GM12878 (cell line): ENCODE data around the gene PRKN. TPM values are rescaled to one million over a fixed set of nuclear protein-coding genes. Genes with fewer than 3 reads are reported as not detected.

Experiments used
- ATAC-seq: fragments of 200-7000 bp; cut with Tn5 transposase; 3 replicates; pipeline ENCODE4 v1.9.1; 2020; ENCODE audit warnings: mild to moderate bottlenecking, moderate library complexity
- BruUV-seq: library from RNA; stranded (reverse); fragments of 400-500 nt; replicated peaks from 2 replicates; lab custom pipeline; 2021; lab: Mats Ljungman, UMichigan
- CTCF ChIA-PET: fragments of 300-600 bp; sonication (Branson Sonifier 250); formaldehyde crosslinking; extraction: SDS; loops from one replicate; lab custom pipeline; 2021; ENCODE audit warnings: inconsistent platforms; lab: Yijun Ruan, JAX
- POLR2A ChIA-PET: fragments of 350-600 bp; formaldehyde crosslinking; extraction: SDS; loops from one replicate; lab custom pipeline; 2021; ENCODE audit warnings: inconsistent platforms; lab: Charles Lee
- RAD21 ChIA-PET: fragments of 300-600 bp; sonication (Branson Sonifier 250); formaldehyde crosslinking; loops from one replicate; lab custom pipeline; 2023; ENCODE audit warnings: antibody characterized with exemption; ENCODE audit not compliant: unreplicated experiment; lab: Charles Lee
- SMC1A ChIA-PET: fragments of 300-600 bp; sonication (Branson Sonifier 250); formaldehyde crosslinking; loops from one replicate; lab custom pipeline; 2023; ENCODE audit not compliant: unreplicated experiment, uncharacterized antibody; lab: Charles Lee
- DNase-seq: peaks from one replicate; pipeline ENCODE4 v3.0.0-alpha.2; 2011; ENCODE audit warnings: low read depth, low spot score
- FAIRE-seq: peaks from 3 replicates; lab custom pipeline; 2011; peaks lifted over from hg19 to GRCh38; lab: Jason Lieb, UNC
- H2AFZ ChIP-seq: 2 replicates; pipeline ENCODE4 v1.6.0; 2011; ENCODE audit warnings: low read depth, low read length, control low read depth; ENCODE audit not compliant: control insufficient read depth
- H3K27ac ChIP-seq: 2 replicates; pipeline ENCODE4 v1.5.1; 2011; ENCODE audit warnings: control low read depth; ENCODE audit not compliant: control insufficient read depth, insufficient read depth
- H3K27me3 ChIP-seq, 2 experiments: replicated peaks in 1 of 2; 2 replicates each; pipeline versions ENCODE4 v1.6.0 to v1.6.1; 2011; ENCODE audit warnings: low read length in 1 of 2; ENCODE audit not compliant: control insufficient read depth in 2 of 2, insufficient read depth in 2 of 2
- H3K36me3 ChIP-seq, 2 experiments: 2 replicates each; pipeline ENCODE4 v1.5.1; 2011; ENCODE audit warnings: low read length in 1 of 2; ENCODE audit not compliant: control insufficient read depth in 2 of 2, insufficient read depth in 2 of 2
- H3K4me1 ChIP-seq: 2 replicates; pipeline ENCODE4 v1.6.1; 2011; ENCODE audit warnings: mild to moderate bottlenecking, low read length, moderate library complexity, mixed read lengths; ENCODE audit not compliant: control insufficient read depth, insufficient read depth
- H3K4me2 ChIP-seq: 2 replicates; pipeline ENCODE4 v1.6.0; 2011; ENCODE audit warnings: control low read depth; ENCODE audit not compliant: control insufficient read depth, insufficient read depth
- H3K4me3 ChIP-seq: fragments of 200-600 bp; sonication (generic); 2 replicates; pipeline ENCODE4 v1.5.1; 2016
- H3K79me2 ChIP-seq: 2 replicates; pipeline ENCODE4 v1.6.0; 2011; ENCODE audit warnings: low read length; ENCODE audit not compliant: control insufficient read depth, insufficient read depth
- H3K9ac ChIP-seq: 2 replicates; pipeline ENCODE4 v1.8.0; 2011; ENCODE audit warnings: low read length, control low read depth, mixed read lengths; ENCODE audit not compliant: control insufficient read depth, insufficient read depth
- H3K9me3 ChIP-seq: replicated peaks from 3 replicates; pipeline ENCODE4 v1.5.1; 2011; ENCODE audit warnings: mild to moderate bottlenecking, low read length; ENCODE audit not compliant: control insufficient read depth, insufficient read depth
- H4K20me1 ChIP-seq: 2 replicates; pipeline ENCODE4 v1.6.0; 2011; ENCODE audit not compliant: control insufficient read depth, insufficient read depth
- BACH1 ChIP-seq: fragments of 450-650 bp; IDR thresholded peaks from 2 replicates; pipeline ENCODE4 v1.6.1; 2017; ENCODE audit warnings: mild to moderate bottlenecking, borderline replicate concordance
- CREM ChIP-seq: IDR thresholded peaks from 2 replicates; pipeline ENCODE4 v1.6.1; 2014; ENCODE audit warnings: antibody characterized with exemption, low read depth
- ETV6 ChIP-seq, 2 experiments: fragments of 450-650 bp in 1 of 2; IDR thresholded peaks in 1 of 2; conservative IDR thresholded peaks in 1 of 2; 2 replicates each; pipeline ENCODE4 v1.6.1; 2014; ENCODE audit warnings: antibody characterized with exemption in 1 of 2, borderline replicate concordance in 1 of 2, low read depth in 1 of 2, mild to moderate bottlenecking in 1 of 2, moderate library complexity in 1 of 2
- MEF2B ChIP-seq: fragments of 450-650 bp; IDR thresholded peaks from 2 replicates; pipeline ENCODE4 v1.6.1; 2018; ENCODE audit warnings: mild to moderate bottlenecking, moderate library complexity; ENCODE audit not compliant: partially characterized antibody, poor library complexity, severe bottlenecking
- PKNOX1 ChIP-seq: fragments of 450-650 bp; IDR thresholded peaks from 2 replicates; pipeline ENCODE4 v1.6.1; 2016; ENCODE audit warnings: mild to moderate bottlenecking
- PML ChIP-seq: IDR thresholded peaks from 2 replicates; pipeline ENCODE4 v1.6.1; 2012; ENCODE audit warnings: low read length, inconsistent platforms
- POU2F2 ChIP-seq: IDR thresholded peaks from 3 replicates; pipeline ENCODE4 v1.6.1; 2011; ENCODE audit warnings: low read depth, mild to moderate bottlenecking, low read length, borderline replicate concordance
- SMC3 ChIP-seq: IDR thresholded peaks from 2 replicates; pipeline ENCODE4 v1.6.1; 2011; ENCODE audit warnings: low read length, improper control_type of control experiment, borderline replicate concordance
- SREBF2 ChIP-seq: IDR thresholded peaks from 2 replicates; pipeline ENCODE4 v1.6.1; 2012; ENCODE audit warnings: mild to moderate bottlenecking, low read length
- SUZ12 ChIP-seq: fragments of 200-600 bp; sonication (generic); IDR thresholded peaks from one replicate; pipeline ENCODE4 v1.6.1; 2018; ENCODE audit warnings: antibody characterized with exemption, mild to moderate bottlenecking; ENCODE audit not compliant: unreplicated experiment
- WGBS: methylation state at CpG from one replicate; pipeline ENCODE4 v1.1.6; 2016; ENCODE audit warnings: low lambda C conversion rate; ENCODE audit not compliant: insufficient replicate concordance, insufficient coverage; ENCODE audit errors: missing lambda C conversion rate; 5-methylcytosine and 5-hydroxymethylcytosine counted together
- in situ Hi-C: fragments of 300-500 bp; cut with MboI; formaldehyde crosslinking; loops from 9 replicates; pipeline ENCODE4 v1.14.3; 2018; ENCODE audit warnings: mixed read lengths
- intact Hi-C: fragments of 100-400 bp; cut with micrococcal nuclease; formaldehyde crosslinking; loops from one replicate; pipeline ENCODE4 v1.14.2; 2022; ENCODE audit not compliant: unreplicated experiment
- polyA plus RNA-seq, 11 experiments: library from polyadenylated mRNA; depleted of rRNA in 4 of 11; unstranded in 6 of 11; stranded (reverse) in 5 of 11; fragments of >200 nt; fragmentation: Nextera tagmentation in 4 of 11; fragmentation: Illumina TruSeq in 1 of 11; extraction: Ambion mirVana in 4 of 11; extraction: Trizol in 1 of 11; gene quantifications; 1 replicate in 1 of 11; 2 replicates in 10 of 11; pipeline versions ENCODE4 v1.2.1 to v1.2.3, GENCODE V29; 2011 to 2016; ENCODE audit warnings: inconsistent platforms in 2 of 11, missing spikeins in 2 of 11, low read depth in 1 of 11
- total RNA-seq, 4 experiments: library from RNA; depleted of rRNA in 3 of 4; stranded (reverse); fragments of >200 nt in 3 of 4; fragmentation: Illumina TruSeq in 1 of 4; extraction: Trizol in 1 of 4; gene quantifications; 2 replicates each; pipeline versions ENCODE4 v1.2.1 to v1.2.3, GENCODE V29; 2013 to 2021
- TF ChIP-seq, protein P1 (sequence below), 3 experiments: IDR thresholded peaks in 2 of 3; conservative IDR thresholded peaks in 1 of 3; 2 replicates each; pipeline ENCODE4 v1.5.1; 2011; ENCODE audit warnings: low read depth in 3 of 3, low read length in 3 of 3, mild to moderate bottlenecking in 3 of 3, control low read depth in 2 of 3, moderate library complexity in 2 of 3, inconsistent platforms in 1 of 3, mixed read lengths in 1 of 3; ENCODE audit not compliant: control insufficient read depth in 2 of 3, insufficient read depth in 1 of 3; ENCODE audit errors: extremely low read depth in 1 of 3
- TF ChIP-seq, protein P2 (sequence below): fragments of 450-650 bp; formaldehyde crosslinking; IDR thresholded peaks from 2 replicates; pipeline ENCODE4 v1.4.0; 2022; ENCODE audit warnings: mild to moderate bottlenecking, moderate library complexity
- TF ChIP-seq, protein P3 (sequence below): fragments of 450-650 bp; IDR thresholded peaks from 2 replicates; pipeline ENCODE4 v1.6.1; 2018; ENCODE audit warnings: borderline replicate concordance, mild to moderate bottlenecking; ENCODE audit not compliant: partially characterized antibody
- TF ChIP-seq, protein P4 (sequence below): IDR thresholded peaks from 2 replicates; pipeline ENCODE4 v1.6.1; 2011; ENCODE audit warnings: borderline replicate concordance, low read depth, mild to moderate bottlenecking, moderate library complexity, mixed read lengths, low read length; ENCODE audit not compliant: insufficient read depth; ENCODE audit errors: extremely low read length

PRKN gene
- total and polyA plus RNA-seq, 10 of the 15 experiments (the other 5 are each of a cell fraction or from before 2014, with no cell fraction given), result 0.06 to 0.09 TPM; not detected in 8

DNA sequence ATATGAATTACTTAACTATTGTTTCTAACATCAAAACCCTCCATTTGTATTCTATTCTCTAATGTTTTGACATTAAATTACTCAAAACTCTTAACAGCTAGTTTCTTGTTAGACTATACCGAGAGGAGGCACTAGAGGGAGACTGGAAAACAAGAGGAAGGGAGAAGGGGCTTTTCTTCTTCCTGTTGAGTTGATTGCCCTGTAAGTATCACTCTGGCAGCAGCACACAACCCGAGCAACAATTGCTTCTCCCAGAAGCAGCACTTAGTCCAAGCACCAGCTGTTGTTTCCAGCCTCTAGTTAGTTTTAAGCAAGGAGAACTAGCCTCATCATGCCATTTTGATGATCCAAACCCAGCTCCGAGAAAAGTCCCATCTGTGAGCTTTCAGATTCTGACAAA, 603.8 kb downstream of the PRKN start:
- Histone ChIP-seq H3K4me2 (no peak overlapping the region), H3K9ac (no peak overlapping the region), H4K20me1 (no peaks in the 10 kb centered on the region), H2AFZ (no peak overlapping the region), H3K4me1 (no peaks in the 10 kb centered on the region), H3K27me3 (no peaks in the 10 kb centered on the region), H3K36me3 (no peaks in the 10 kb centered on the region), H3K27ac (no peak overlapping the region), H3K79me2 (no peaks in the 10 kb centered on the region), H3K4me3 (no peak overlapping the region), H3K9me3 (no peaks in the 10 kb centered on the region)
- no TSS peak for BruUV-seq
- TF ChIP-seq, protein P1, sequence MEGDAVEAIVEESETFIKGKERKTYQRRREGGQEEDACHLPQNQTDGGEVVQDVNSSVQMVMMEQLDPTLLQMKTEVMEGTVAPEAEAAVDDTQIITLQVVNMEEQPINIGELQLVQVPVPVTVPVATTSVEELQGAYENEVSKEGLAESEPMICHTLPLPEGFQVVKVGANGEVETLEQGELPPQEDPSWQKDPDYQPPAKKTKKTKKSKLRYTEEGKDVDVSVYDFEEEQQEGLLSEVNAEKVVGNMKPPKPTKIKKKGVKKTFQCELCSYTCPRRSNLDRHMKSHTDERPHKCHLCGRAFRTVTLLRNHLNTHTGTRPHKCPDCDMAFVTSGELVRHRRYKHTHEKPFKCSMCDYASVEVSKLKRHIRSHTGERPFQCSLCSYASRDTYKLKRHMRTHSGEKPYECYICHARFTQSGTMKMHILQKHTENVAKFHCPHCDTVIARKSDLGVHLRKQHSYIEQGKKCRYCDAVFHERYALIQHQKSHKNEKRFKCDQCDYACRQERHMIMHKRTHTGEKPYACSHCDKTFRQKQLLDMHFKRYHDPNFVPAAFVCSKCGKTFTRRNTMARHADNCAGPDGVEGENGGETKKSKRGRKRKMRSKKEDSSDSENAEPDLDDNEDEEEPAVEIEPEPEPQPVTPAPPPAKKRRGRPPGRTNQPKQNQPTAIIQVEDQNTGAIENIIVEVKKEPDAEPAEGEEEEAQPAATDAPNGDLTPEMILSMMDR (IDR thresholded peaks at IDR 0.05 in 2 of 3, conservative IDR thresholded peaks at IDR 0.05 in 1 of 3; ENCODE audit: control insufficient read depth in 2 of 3, extremely low read depth in 1 of 3, insufficient read depth in 1 of 3, low read depth in 3 of 3, low read length in 3 of 3), result peak in 1 of 3 experiments; percentile 6; a peak in 1 of 6 replicates
- TF ChIP-seq, protein P2, sequence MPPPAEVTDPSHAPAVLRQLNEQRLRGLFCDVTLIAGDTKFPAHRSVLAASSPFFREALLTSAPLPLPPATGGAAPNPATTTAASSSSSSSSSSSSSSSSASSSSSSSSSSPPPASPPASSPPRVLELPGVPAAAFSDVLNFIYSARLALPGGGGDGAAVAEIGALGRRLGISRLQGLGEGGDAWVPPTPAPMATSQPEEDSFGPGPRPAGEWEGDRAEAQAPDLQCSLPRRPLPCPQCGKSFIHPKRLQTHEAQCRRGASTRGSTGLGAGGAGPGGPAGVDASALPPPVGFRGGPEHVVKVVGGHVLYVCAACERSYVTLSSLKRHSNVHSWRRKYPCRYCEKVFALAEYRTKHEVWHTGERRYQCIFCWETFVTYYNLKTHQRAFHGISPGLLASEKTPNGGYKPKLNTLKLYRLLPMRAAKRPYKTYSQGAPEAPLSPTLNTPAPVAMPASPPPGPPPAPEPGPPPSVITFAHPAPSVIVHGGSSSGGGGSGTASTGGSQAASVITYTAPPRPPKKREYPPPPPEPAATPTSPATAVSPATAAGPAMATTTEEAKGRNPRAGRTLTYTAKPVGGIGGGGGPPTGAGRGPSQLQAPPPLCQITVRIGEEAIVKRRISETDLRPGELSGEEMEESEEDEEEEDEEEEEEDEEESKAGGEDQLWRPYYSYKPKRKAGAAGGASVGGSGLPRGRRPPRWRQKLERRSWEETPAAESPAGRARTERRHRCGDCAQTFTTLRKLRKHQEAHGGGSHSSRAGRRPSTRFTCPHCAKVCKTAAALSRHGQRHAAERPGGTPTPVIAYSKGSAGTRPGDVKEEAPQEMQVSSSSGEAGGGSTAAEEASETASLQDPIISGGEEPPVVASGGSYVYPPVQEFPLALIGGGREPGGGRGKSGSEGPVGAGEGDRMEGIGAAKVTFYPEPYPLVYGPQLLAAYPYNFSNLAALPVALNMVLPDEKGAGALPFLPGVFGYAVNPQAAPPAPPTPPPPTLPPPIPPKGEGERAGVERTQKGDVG (CRISPR knock-in tag), result no peak
- TF ChIP-seq SMC3 (peak; percentile 5; the same call in 1 of the 2 replicates), CREM (no peak), POU2F2 (no peak), PML (no peak), MEF2B (no peak), BACH1 (no peak), PKNOX1 (no peak), SREBF2 (no peak), SUZ12 (no peak), ETV6 (conservative IDR thresholded peaks at IDR 0.05 in 1 of 2, IDR thresholded peaks at IDR 0.05 in 1 of 2; ENCODE audit: borderline replicate concordance in 1 of 2, low read depth in 1 of 2) (no peak)
- TF ChIP-seq, protein P3, sequence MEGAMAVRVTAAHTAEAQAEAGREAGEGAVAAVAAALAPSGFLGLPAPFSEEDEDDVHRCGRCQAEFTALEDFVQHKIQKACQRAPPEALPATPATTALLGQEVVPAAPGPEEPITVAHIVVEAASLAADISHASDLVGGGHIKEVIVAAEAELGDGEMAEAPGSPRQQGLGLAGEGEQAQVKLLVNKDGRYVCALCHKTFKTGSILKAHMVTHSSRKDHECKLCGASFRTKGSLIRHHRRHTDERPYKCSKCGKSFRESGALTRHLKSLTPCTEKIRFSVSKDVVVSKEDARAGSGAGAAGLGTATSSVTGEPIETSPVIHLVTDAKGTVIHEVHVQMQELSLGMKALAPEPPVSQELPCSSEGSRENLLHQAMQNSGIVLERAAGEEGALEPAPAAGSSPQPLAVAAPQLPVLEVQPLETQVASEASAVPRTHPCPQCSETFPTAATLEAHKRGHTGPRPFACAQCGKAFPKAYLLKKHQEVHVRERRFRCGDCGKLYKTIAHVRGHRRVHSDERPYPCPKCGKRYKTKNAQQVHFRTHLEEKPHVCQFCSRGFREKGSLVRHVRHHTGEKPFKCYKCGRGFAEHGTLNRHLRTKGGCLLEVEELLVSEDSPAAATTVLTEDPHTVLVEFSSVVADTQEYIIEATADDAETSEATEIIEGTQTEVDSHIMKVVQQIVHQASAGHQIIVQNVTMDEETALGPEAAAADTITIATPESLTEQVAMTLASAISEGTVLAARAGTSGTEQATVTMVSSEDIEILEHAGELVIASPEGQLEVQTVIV, result no peak
- TF ChIP-seq, protein P4, sequence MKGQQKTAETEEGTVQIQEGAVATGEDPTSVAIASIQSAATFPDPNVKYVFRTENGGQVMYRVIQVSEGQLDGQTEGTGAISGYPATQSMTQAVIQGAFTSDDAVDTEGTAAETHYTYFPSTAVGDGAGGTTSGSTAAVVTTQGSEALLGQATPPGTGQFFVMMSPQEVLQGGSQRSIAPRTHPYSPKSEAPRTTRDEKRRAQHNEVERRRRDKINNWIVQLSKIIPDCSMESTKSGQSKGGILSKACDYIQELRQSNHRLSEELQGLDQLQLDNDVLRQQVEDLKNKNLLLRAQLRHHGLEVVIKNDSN, result no peak
- ATAC-seq (no peak), DNase-seq (no peak), FAIRE-seq (peak; percentile 38)
- in situ Hi-C loops, result no loop called here
- SMC1A ChIA-PET, result no interaction called here
- CTCF ChIA-PET, result no interaction called here
- intact Hi-C loops, result no loop called here
- RAD21 ChIA-PET, result no interaction called here
- WGBS, result 0% methylated on average over 3 of the region's 3 CpGs
- POLR2A ChIA-PET, result no interaction called here
